WTC11 (cell line): ENCODE data around the gene ZC3H12D. TPM values are rescaled to one million over a fixed set of nuclear protein-coding genes. Genes with fewer than 3 reads are reported as not detected.

ENCODE experiments used
- ATAC-seq: fragments of 200-7000 bp; cut with Tn5 transposase; 2 replicates; pipeline ENCODE4 v1.10.0; 2021; ENCODE audit warnings: mild to moderate bottlenecking, moderate library complexity
- CTCF ChIA-PET: fragments of 300-600 bp; sonication (Branson Sonifier 250); formaldehyde crosslinking; loops from one replicate; lab custom pipeline; 2021; ENCODE audit warnings: antibody characterized with exemption; lab: Charles Lee
- POLR2A ChIA-PET: fragments of 350-600 bp; sonication (Branson Sonifier 250); formaldehyde crosslinking; loops from one replicate; lab custom pipeline; 2021; ENCODE audit warnings: antibody characterized with exemption; lab: Charles Lee
- DNase-seq: peaks from one replicate; pipeline ENCODE4 v3.0.0; 2021; ENCODE audit warnings: low spot score
- H3K27ac Mint-ChIP-seq: 2 replicates; pipeline ENCODE4 v1.8.0; 2021; ENCODE audit warnings: mixed read lengths
- H3K27me3 Mint-ChIP-seq: 2 replicates; pipeline ENCODE4 v1.8.0; 2021; ENCODE audit warnings: low read depth, mild to moderate bottlenecking, moderate library complexity, mixed read lengths
- H3K36me3 Mint-ChIP-seq: 2 replicates; pipeline ENCODE4 v1.8.0; 2021; ENCODE audit warnings: mixed read lengths
- H3K4me1 Mint-ChIP-seq: 2 replicates; pipeline ENCODE4 v1.8.0; 2022; ENCODE audit warnings: mixed read lengths
- H3K4me3 Mint-ChIP-seq: 2 replicates; pipeline ENCODE4 v1.8.0; 2021; ENCODE audit warnings: mild to moderate bottlenecking, moderate library complexity, mixed read lengths
- H3K9me3 Mint-ChIP-seq: 2 replicates; pipeline ENCODE4 v1.8.0; 2021; ENCODE audit warnings: mixed read lengths
- ATF3 ChIP-seq: sonication (generic); formaldehyde crosslinking; conservative IDR thresholded peaks from 2 replicates; pipeline ENCODE4 v1.8.1; 2022; ENCODE audit warnings: mild to moderate bottlenecking, missing genetic modification reagents
- CREB1 ChIP-seq: sonication (generic); formaldehyde crosslinking; IDR thresholded peaks from 2 replicates; pipeline ENCODE4 v1.8.0; 2023; ENCODE audit warnings: mild to moderate bottlenecking, missing genetic modification reagents
- CREM ChIP-seq: sonication (generic); formaldehyde crosslinking; IDR thresholded peaks from 2 replicates; pipeline ENCODE4 v1.8.1; 2022; ENCODE audit warnings: mild to moderate bottlenecking, missing genetic modification reagents, moderate library complexity
- FOXJ3 ChIP-seq: sonication (generic); formaldehyde crosslinking; IDR thresholded peaks from 2 replicates; pipeline ENCODE4 v1.9.0; 2021; ENCODE audit warnings: missing genetic modification reagents, mild to moderate bottlenecking, borderline replicate concordance
- GRHL2 ChIP-seq: fragments of 250-450 bp; sonication (Bioruptor Pico); IDR thresholded peaks from 2 replicates; pipeline ENCODE4 v1.8.0; 2022; ENCODE audit warnings: mild to moderate bottlenecking, moderate library complexity; ENCODE audit not compliant: insufficient replicate concordance, severe bottlenecking
- GTF2I ChIP-seq: fragments of 250-450 bp; sonication (Bioruptor Pico); conservative IDR thresholded peaks from 2 replicates; pipeline ENCODE4 v1.4.0; 2021; ENCODE audit warnings: mild to moderate bottlenecking
- HMGA2 ChIP-seq: fragments of 250-450 bp; sonication (Bioruptor Pico); IDR thresholded peaks from 2 replicates; pipeline ENCODE4 v1.4.0; 2021; ENCODE audit warnings: mild to moderate bottlenecking, moderate library complexity
- IRF2 ChIP-seq: sonication (generic); formaldehyde crosslinking; IDR thresholded peaks from 2 replicates; pipeline ENCODE4 v1.8.0; 2022; ENCODE audit warnings: low read depth, missing genetic modification reagents, borderline replicate concordance
- JUN ChIP-seq: sonication (generic); formaldehyde crosslinking; IDR thresholded peaks from 2 replicates; pipeline ENCODE4 v1.8.0; 2023; ENCODE audit warnings: mild to moderate bottlenecking, missing genetic modification reagents
- MLX ChIP-seq: sonication (generic); formaldehyde crosslinking; IDR thresholded peaks from 2 replicates; pipeline ENCODE4 v1.8.1; 2023; ENCODE audit warnings: mild to moderate bottlenecking, missing genetic modification reagents, moderate library complexity
- PREB ChIP-seq: sonication (generic); formaldehyde crosslinking; IDR thresholded peaks from 2 replicates; pipeline ENCODE4 v1.8.1; 2022; ENCODE audit warnings: mild to moderate bottlenecking, missing genetic modification reagents, moderate library complexity, borderline replicate concordance
- TCF7 ChIP-seq: sonication (generic); formaldehyde crosslinking; IDR thresholded peaks from 2 replicates; pipeline ENCODE4 v1.8.0; 2022; ENCODE audit warnings: mild to moderate bottlenecking, low read depth, missing genetic modification reagents, moderate library complexity
- ZBTB43 ChIP-seq: sonication (generic); formaldehyde crosslinking; IDR thresholded peaks from 2 replicates; pipeline ENCODE4 v1.8.1; 2023; ENCODE audit warnings: mild to moderate bottlenecking, missing genetic modification reagents
- ZNF396 ChIP-seq: fragments of 250-450 bp; sonication (Bioruptor Pico); IDR thresholded peaks from 2 replicates; pipeline ENCODE4 v1.8.0; 2021; ENCODE audit warnings: mild to moderate bottlenecking, moderate library complexity, borderline replicate concordance
- ZSCAN18 ChIP-seq: fragments of 250-450 bp; sonication (Bioruptor Pico); IDR thresholded peaks from 2 replicates; pipeline ENCODE4 v2.1.2; 2022; ENCODE audit warnings: mild to moderate bottlenecking, moderate library complexity
- total RNA-seq: library from RNA; stranded (reverse); gene quantifications from 3 replicates; pipeline ENCODE4 v1.2.3, GENCODE V29; 2021
- TF ChIP-seq, protein P1 (sequence below): fragments of 250-450 bp; sonication (Bioruptor Pico); IDR thresholded peaks from 2 replicates; pipeline ENCODE4 v1.9.0; 2021; ENCODE audit warnings: moderate library complexity, mild to moderate bottlenecking, inconsistent platforms, borderline replicate concordance
- TF ChIP-seq, protein P2 (sequence below): fragments of 250-450 bp; sonication (Bioruptor Pico); IDR thresholded peaks from 2 replicates; pipeline ENCODE4 v1.8.0; 2021; ENCODE audit warnings: mild to moderate bottlenecking

ZC3H12D gene
- total RNA-seq, 1 experiment from 2014 or later = 0.13 TPM

DNA sequence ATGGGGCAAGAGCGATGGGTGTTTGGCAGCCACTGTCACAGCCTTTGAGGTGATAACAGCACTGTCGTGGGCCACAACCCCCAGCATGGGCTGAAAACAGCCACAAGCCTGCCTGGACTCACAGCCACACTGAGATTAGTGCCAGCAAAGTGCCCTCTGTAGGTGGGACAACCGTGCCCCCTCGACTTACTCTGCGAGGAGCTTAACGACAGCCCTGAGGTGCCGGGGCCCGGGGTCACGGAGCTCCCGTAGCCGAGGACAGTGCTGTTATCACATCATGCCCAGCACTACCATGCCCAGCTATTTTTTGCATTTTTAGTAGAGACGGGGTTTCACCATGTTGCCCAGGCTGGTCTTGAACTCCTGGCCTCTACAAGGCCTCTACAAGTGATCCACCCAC is 48.2 kb downstream of the ZC3H12D start:
- ATAC-seq (no peak), DNase-seq (no peak)
- no peaks in the 10 kb centered on the region for H3K36me3 Mint-ChIP-seq
- CTCF ChIA-PET = interaction anchor here (1.2 kb wide), 2 partner anchors 246 to 858 kb away, joined by 3 to 4 read pairs; no protein-coding TSS in a partner anchor
- no peaks in the 10 kb centered on the region for H3K9me3 Mint-ChIP-seq
- no peaks in the 10 kb centered on the region for H3K27me3 Mint-ChIP-seq
- POLR2A ChIA-PET = no interaction called here
- peaks cover 8% of the 10 kb centered on the region for H3K4me1 Mint-ChIP-seq
- H3K4me3 Mint-ChIP-seq = no peak overlapping the region
- H3K27ac Mint-ChIP-seq = no peak overlapping the region
- TF ChIP-seq ZBTB43 (CRISPR knock-in tag) = no peak
- TF ChIP-seq TCF7 (CRISPR knock-in tag) = no peak
- TF ChIP-seq CREB1 (CRISPR knock-in tag) = no peak
- TF ChIP-seq MLX = no peak
- TF ChIP-seq, protein P1, sequence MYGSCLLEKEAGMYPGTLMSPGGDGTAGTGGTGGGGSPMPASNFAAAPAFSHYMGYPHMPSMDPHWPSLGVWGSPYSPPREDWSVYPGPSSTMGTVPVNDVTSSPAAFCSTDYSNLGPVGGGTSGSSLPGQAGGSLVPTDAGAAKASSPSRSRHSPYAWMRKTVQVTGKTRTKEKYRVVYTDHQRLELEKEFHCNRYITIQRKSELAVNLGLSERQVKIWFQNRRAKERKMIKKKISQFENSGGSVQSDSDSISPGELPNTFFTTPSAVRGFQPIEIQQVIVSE (CRISPR knock-in tag) = no peak
- TF ChIP-seq, all 79 proteins: peak for 0

- Mint-ChIP-seq H3K4me3 (no peak overlapping the region), H3K27me3 (no peaks in the 10 kb centered on the region), H3K36me3 (no peaks in the 10 kb centered on the region), H3K9me3 (no peaks in the 10 kb centered on the region), H3K27ac (no peak overlapping the region), H3K4me1 (peaks cover 5% of the 10 kb centered on the region)
- DNase-seq (no peak), ATAC-seq (no peak)
- ChIA-PET POLR2A (no interaction called here), CTCF (interaction anchor here (1.2 kb wide), 1 partner anchor 858 kb away, joined by 3 read pairs; no protein-coding TSS in a partner anchor)
- no peak for TF ChIP-seq JUN (CRISPR knock-in tag)
- TF ChIP-seq, protein P2, sequence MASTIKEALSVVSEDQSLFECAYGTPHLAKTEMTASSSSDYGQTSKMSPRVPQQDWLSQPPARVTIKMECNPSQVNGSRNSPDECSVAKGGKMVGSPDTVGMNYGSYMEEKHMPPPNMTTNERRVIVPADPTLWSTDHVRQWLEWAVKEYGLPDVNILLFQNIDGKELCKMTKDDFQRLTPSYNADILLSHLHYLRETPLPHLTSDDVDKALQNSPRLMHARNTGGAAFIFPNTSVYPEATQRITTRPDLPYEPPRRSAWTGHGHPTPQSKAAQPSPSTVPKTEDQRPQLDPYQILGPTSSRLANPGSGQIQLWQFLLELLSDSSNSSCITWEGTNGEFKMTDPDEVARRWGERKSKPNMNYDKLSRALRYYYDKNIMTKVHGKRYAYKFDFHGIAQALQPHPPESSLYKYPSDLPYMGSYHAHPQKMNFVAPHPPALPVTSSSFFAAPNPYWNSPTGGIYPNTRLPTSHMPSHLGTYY (CRISPR knock-in tag) = no peak
- no peak for TF ChIP-seq HMGA2 (CRISPR knock-in tag)
- no peak for TF ChIP-seq FOXJ3 (CRISPR knock-in tag)
- TF ChIP-seq PREB (CRISPR knock-in tag) = no peak
- TF ChIP-seq CREB1 (CRISPR knock-in tag) = no peak
- no peak for TF ChIP-seq IRF2 (CRISPR knock-in tag)
- TF ChIP-seq ZNF396 = no peak
- TF ChIP-seq ZSCAN18 (CRISPR knock-in tag) = no peak
- TF ChIP-seq CREM (CRISPR knock-in tag) = no peak
Measured at GRCh38 chr6:149435919-149436586, 48.8 kb downstream of the ZC3H12D start.

GRCh38 chr6:149433881-149434280 is 50.9 kb downstream of the ZC3H12D start:
- no peak for TF ChIP-seq ATF3
- no peak for TF ChIP-seq GTF2I
- TF ChIP-seq GRHL2 = no peak
- H3K36me3 Mint-ChIP-seq = no peaks in the 10 kb centered on the region
- no peaks in the 10 kb centered on the region for H3K9me3 Mint-ChIP-seq
- DNase-seq = no peak
- POLR2A ChIA-PET = no interaction called here
- peaks cover 5% of the 10 kb centered on the region for H3K4me1 Mint-ChIP-seq
- ATAC-seq = no peak
- no peak overlapping the region for H3K4me3 Mint-ChIP-seq
- CTCF ChIA-PET = interaction anchor here (0.7 to 3.8 kb wide), 3 partner anchors 83 to 351 kb away, joined by 3 to 35 read pairs (median 4); no protein-coding TSS in a partner anchor
- no peaks in the 10 kb centered on the region for H3K27me3 Mint-ChIP-seq
- H3K27ac Mint-ChIP-seq = no peak overlapping the region
